Central memory CD8-positive, alpha-beta T cell (primary cell): ENCODE results near the gene BRPF1.

ENCODE experiments used
- ATAC-seq: fragments of 150-1000 bp; cut with Tn5 transposase; replicated peaks from 2 replicates; pipeline ENCODE4 v1.10.0; 2022; ENCODE audit warnings: mild to moderate bottlenecking, moderate FRiP score, moderate number of reproducible peaks; ENCODE audit not compliant: poor library complexity, severe bottlenecking; ENCODE audit errors: extremely low read depth
- DNase-seq, 2 donors: peaks; one replicate each; pipeline ENCODE4 v3.0.0; 2021; ENCODE audit warnings: low spot score in 2 of 2
- H3K27ac Mint-ChIP-seq: one replicate; pipeline ENCODE4 v1.8.0; 2022; ENCODE audit warnings: low read depth, mild to moderate bottlenecking, moderate library complexity, mixed read lengths
- H3K27me3 Mint-ChIP-seq: one replicate; pipeline ENCODE4 v1.8.0; 2022; ENCODE audit warnings: mixed read lengths
- H3K36me3 Mint-ChIP-seq: one replicate; pipeline ENCODE4 v1.8.0; 2022; ENCODE audit warnings: mild to moderate bottlenecking, moderate library complexity, mixed read lengths; ENCODE audit not compliant: insufficient read depth
- H3K4me1 Mint-ChIP-seq: one replicate; pipeline ENCODE4 v1.8.0; 2022; ENCODE audit warnings: mixed read lengths
- H3K4me3 Mint-ChIP-seq: one replicate; pipeline ENCODE4 v1.8.0; 2022; ENCODE audit warnings: mild to moderate bottlenecking, moderate library complexity, mixed read lengths
- H3K9me3 Mint-ChIP-seq: one replicate; pipeline ENCODE4 v1.8.0; 2022; ENCODE audit warnings: mixed read lengths

BRPF1 gene

GRCh38 chr3:9731206-9732079 lies at the start of gene BRPF1:
Gene BRPF1 (plus strand): TSS chr3:9731735. CDS start chr3:9734141, 2,406 bp downstream.
- peaks cover 33% of the 10 kb centered on the region for H3K36me3 Mint-ChIP-seq
- H3K27ac Mint-ChIP-seq, result peak within 1 kb of the TSS; percentile 93
- no peaks in the 10 kb centered on the region for H3K9me3 Mint-ChIP-seq
- peaks cover 46% of the 10 kb centered on the region for H3K4me1 Mint-ChIP-seq
- no peaks in the 10 kb centered on the region for H3K27me3 Mint-ChIP-seq
- DNase-seq, result peak; percentile 92 to 96
- ATAC-seq, result peak; percentile 93
- peak within 1 kb of the TSS; percentile 95 for H3K4me3 Mint-ChIP-seq

GRCh38 chr3:9682096-9682495 lies 49.4 kb upstream of the BRPF1 start:
- Mint-ChIP-seq H3K9me3 (no peaks in the 10 kb centered on the region), H3K27me3 (no peaks in the 10 kb centered on the region), H3K27ac (no peak overlapping the region), H3K4me1 (peaks cover 10% of the 10 kb centered on the region), H3K36me3 (peaks cover 66% of the 10 kb centered on the region), H3K4me3 (no peak overlapping the region)
- DNase-seq, result no peak
- ATAC-seq, result no peak

- Mint-ChIP-seq H3K9me3 (no peaks in the 10 kb centered on the region), H3K4me3 (no peak overlapping the region), H3K36me3 (peaks cover 67% of the 10 kb centered on the region), H3K27ac (no peak overlapping the region), H3K4me1 (peaks cover 10% of the 10 kb centered on the region), H3K27me3 (no peaks in the 10 kb centered on the region)
- no peak for ATAC-seq
- no peak for DNase-seq
Observed at GRCh38 chr3:9683426-9683825, 48.1 kb upstream of the BRPF1 start.

- H3K27ac Mint-ChIP-seq, result peak overlapping the region; percentile 62
- no peak overlapping the region for H3K4me3 Mint-ChIP-seq
- no peaks in the 10 kb centered on the region for H3K9me3 Mint-ChIP-seq
- DNase-seq, result no peak
- H3K36me3 Mint-ChIP-seq, result peaks cover 65% of the 10 kb centered on the region
- H3K27me3 Mint-ChIP-seq, result no peaks in the 10 kb centered on the region
- H3K4me1 Mint-ChIP-seq, result peaks cover 5% of the 10 kb centered on the region
- ATAC-seq, result no peak
Observed at GRCh38 chr3:9685216-9686049, 46.1 kb upstream of the BRPF1 start.

- Mint-ChIP-seq H3K27ac (peak overlapping the region; percentile 44), H3K4me3 (no peak overlapping the region), H3K36me3 (peaks cover 61% of the 10 kb centered on the region), H3K9me3 (no peaks in the 10 kb centered on the region), H3K4me1 (peaks cover 3% of the 10 kb centered on the region), H3K27me3 (no peaks in the 10 kb centered on the region)
- ATAC-seq (no peak), DNase-seq (no peak)
Observed at GRCh38 chr3:9686050-9686550, 45.4 kb upstream of the BRPF1 start.

- Mint-ChIP-seq H3K27ac (no peak overlapping the region), H3K36me3 (peaks cover 61% of the 10 kb centered on the region), H3K4me3 (no peak overlapping the region), H3K27me3 (no peaks in the 10 kb centered on the region), H3K9me3 (no peaks in the 10 kb centered on the region), H3K4me1 (no peaks in the 10 kb centered on the region)
- no peak for ATAC-seq
- DNase-seq, result no peak
Observed at GRCh38 chr3:9686703-9687102, 44.8 kb upstream of the BRPF1 start.

GRCh38 chr3:9687514-9687913 lies 44.0 kb upstream of the BRPF1 start:
- Mint-ChIP-seq H3K4me1 (no peaks in the 10 kb centered on the region), H3K4me3 (no peak overlapping the region), H3K9me3 (no peaks in the 10 kb centered on the region), H3K27me3 (no peaks in the 10 kb centered on the region), H3K36me3 (peaks cover 56% of the 10 kb centered on the region), H3K27ac (no peak overlapping the region)
- ATAC-seq (no peak), DNase-seq (no peak)

- no peaks in the 10 kb centered on the region for H3K4me1 Mint-ChIP-seq
Observed at GRCh38 chr3:9688961-9689360, 42.6 kb upstream of the BRPF1 start.

GRCh38 chr3:9689757-9690156 lies 41.8 kb upstream of the BRPF1 start:
- Mint-ChIP-seq H3K4me1 (no peaks in the 10 kb centered on the region), H3K27me3 (no peaks in the 10 kb centered on the region), H3K4me3 (no peak overlapping the region), H3K27ac (peak overlapping the region; percentile 32), H3K36me3 (peaks cover 59% of the 10 kb centered on the region), H3K9me3 (no peaks in the 10 kb centered on the region)
- DNase-seq (no peak), ATAC-seq (no peak)

More at GRCh38 chr3:9688961-9689360, 42.6 kb upstream of the BRPF1 start:
- Mint-ChIP-seq H3K4me3 (no peak overlapping the region), H3K36me3 (peaks cover 57% of the 10 kb centered on the region), H3K27ac (no peak overlapping the region), H3K9me3 (no peaks in the 10 kb centered on the region), H3K27me3 (no peaks in the 10 kb centered on the region)
- ATAC-seq (no peak), DNase-seq (no peak)

GRCh38 chr3:9690451-9691450 lies 40.8 kb upstream of the BRPF1 start:
- H3K4me1 Mint-ChIP-seq, result no peaks in the 10 kb centered on the region
- H3K36me3 Mint-ChIP-seq, result peaks cover 58% of the 10 kb centered on the region
- no peaks in the 10 kb centered on the region for H3K27me3 Mint-ChIP-seq
- peak overlapping the region; percentile 32 for H3K27ac Mint-ChIP-seq
- no peak overlapping the region for H3K4me3 Mint-ChIP-seq
- ATAC-seq (no peak), DNase-seq (no peak)
- H3K9me3 Mint-ChIP-seq, result no peaks in the 10 kb centered on the region

GRCh38 chr3:9691636-9692035 lies 39.9 kb upstream of the BRPF1 start:
- Mint-ChIP-seq H3K9me3 (no peaks in the 10 kb centered on the region), H3K27me3 (no peaks in the 10 kb centered on the region), H3K4me1 (no peaks in the 10 kb centered on the region), H3K4me3 (no peak overlapping the region), H3K27ac (no peak overlapping the region), H3K36me3 (peaks cover 57% of the 10 kb centered on the region)
- ATAC-seq (no peak), DNase-seq (no peak)

- Mint-ChIP-seq H3K36me3 (peaks cover 50% of the 10 kb centered on the region), H3K27me3 (no peaks in the 10 kb centered on the region), H3K27ac (no peak overlapping the region), H3K4me1 (peaks cover 2% of the 10 kb centered on the region), H3K4me3 (no peak overlapping the region), H3K9me3 (no peaks in the 10 kb centered on the region)
- no peak for DNase-seq
- ATAC-seq, result no peak
Observed at GRCh38 chr3:9692416-9692815, 39.1 kb upstream of the BRPF1 start.
